OCI-LY3 (cell line): ENCODE data around the gene FAM110A.

Experiments
- H2AFZ ChIP-seq: fragments of 200-600, 300-600 bp; shearing (Covaris generic); 2 replicates; pipeline ENCODE4 v1.6.0; 2014; ENCODE audit warnings: antibody characterized with exemption, low read depth, low read length
- H3K27ac ChIP-seq: fragments of 200-600, 300-600 bp; sonication (generic); 2 replicates; pipeline ENCODE4 v1.5.1; 2014; ENCODE audit warnings: mild to moderate bottlenecking, low read length, moderate library complexity, mixed read lengths
- H3K27me3 ChIP-seq: fragments of 200-600, 300-600 bp; sonication (generic); 2 replicates; pipeline ENCODE4 v1.6.1; 2014; ENCODE audit warnings: low read depth, low read length, mixed read lengths
- H3K36me3 ChIP-seq: fragments of 200-600, 300-600 bp; sonication (generic); replicated peaks from 2 replicates; pipeline ENCODE3; 2014; ENCODE audit warnings: low read depth, low read length, mixed read lengths
- H3K4me1 ChIP-seq: fragments of 300-600, 200-600 bp; sonication (generic); 2 replicates; pipeline ENCODE4 v1.6.1; 2014; ENCODE audit warnings: low read length, mixed read lengths
- H3K4me2 ChIP-seq: fragments of 200-600, 300-600 bp; sonication (generic); 2 replicates; pipeline ENCODE4 v1.6.1; 2014; ENCODE audit warnings: low read length, mixed read lengths
- H3K4me3 ChIP-seq: fragments of 300-600, 200-600 bp; sonication (generic); 2 replicates; pipeline ENCODE4 v1.5.1; 2014; ENCODE audit warnings: antibody characterized with exemption, mild to moderate bottlenecking, low read length, moderate library complexity
- H3K79me2 ChIP-seq: fragments of 300-600, 200-600 bp; shearing (Covaris generic); 2 replicates; pipeline ENCODE4 v1.6.1; 2014; ENCODE audit warnings: mild to moderate bottlenecking, low read length, mixed read lengths
- H3K9ac ChIP-seq: fragments of 300-600, 200-600 bp; shearing (Covaris generic); 2 replicates; pipeline ENCODE4 v1.6.0; 2014; ENCODE audit warnings: mild to moderate bottlenecking, low read length, moderate library complexity
- H3K9me3 ChIP-seq: fragments of 200-600, 300-600 bp; shearing (Covaris generic); 2 replicates; pipeline ENCODE4 v1.6.1; 2014; ENCODE audit warnings: low read length, mixed read lengths; ENCODE audit not compliant: insufficient read depth
- H4K20me1 ChIP-seq: fragments of 200-600, 300-600 bp; sonication (generic); 2 replicates; pipeline ENCODE4 v1.6.1; 2016; ENCODE audit warnings: low read length, mixed read lengths; ENCODE audit not compliant: insufficient read depth
- CTCF ChIP-seq: fragments of 200-600, 300-600 bp; sonication (generic); IDR thresholded peaks from 2 replicates; pipeline ENCODE4 v1.5.1; 2014; ENCODE audit warnings: antibody characterized with exemption, low read length, low read depth
- EZH2phosphoT487 ChIP-seq: fragments of 200-600 bp; shearing (Covaris generic); IDR thresholded peaks from 2 replicates; pipeline ENCODE4 v1.6.1; 2018; ENCODE audit warnings: antibody characterized with exemption, mixed run types, low read depth

Gene FAM110A

GRCh38 chr20:839015-839414 lies 5.5 kb downstream of the FAM110A start:
- Histone ChIP-seq H3K27me3 (no peaks in the 10 kb centered on the region), H3K4me3 (no peak overlapping the region), H3K4me2 (no peak overlapping the region), H3K4me1 (peaks cover 19% of the 10 kb centered on the region), H3K79me2 (peaks cover 42% of the 10 kb centered on the region), H3K9me3 (no peaks in the 10 kb centered on the region), H3K36me3 (no peaks in the 10 kb centered on the region), H3K27ac (no peak overlapping the region), H3K9ac (no peak overlapping the region), H2AFZ (no peak overlapping the region), H4K20me1 (peaks cover 22% of the 10 kb centered on the region; the same call in 1 of the 2 replicates)
- TF ChIP-seq CTCF (no peak), EZH2phosphoT487 (no peak)

GRCh38 chr20:839626-840025 lies 6.1 kb downstream of the FAM110A start:
- Histone ChIP-seq H3K9me3 (no peaks in the 10 kb centered on the region), H3K4me1 (peaks cover 16% of the 10 kb centered on the region), H3K27ac (no peak overlapping the region), H3K4me2 (no peak overlapping the region), H4K20me1 (peaks cover 22% of the 10 kb centered on the region; the same call in 1 of the 2 replicates), H3K27me3 (no peaks in the 10 kb centered on the region), H3K79me2 (peaks cover 36% of the 10 kb centered on the region), H3K9ac (no peak overlapping the region), H3K4me3 (no peak overlapping the region), H2AFZ (no peak overlapping the region), H3K36me3 (no peaks in the 10 kb centered on the region)
- TF ChIP-seq EZH2phosphoT487 (no peak), CTCF (no peak)

GRCh38 chr20:840503-840857 lies 7.0 kb downstream of the FAM110A start:
- no peak overlapping the region for H3K4me3 ChIP-seq
- H3K27ac ChIP-seq = no peak overlapping the region
- H3K79me2 ChIP-seq = peaks cover 29% of the 10 kb centered on the region
- no peaks in the 10 kb centered on the region for H3K9me3 ChIP-seq
- H4K20me1 ChIP-seq = peaks cover 22% of the 10 kb centered on the region; the same call in 1 of the 2 replicates
- H3K36me3 ChIP-seq = peaks cover 2% of the 10 kb centered on the region
- H3K4me2 ChIP-seq = no peak overlapping the region
- TF ChIP-seq CTCF (no peak), EZH2phosphoT487 (no peak)
- H3K9ac ChIP-seq = no peak overlapping the region
- no peak overlapping the region for H2AFZ ChIP-seq
- no peaks in the 10 kb centered on the region for H3K27me3 ChIP-seq
- peaks cover 10% of the 10 kb centered on the region for H3K4me1 ChIP-seq

GRCh38 chr20:840858-841567 lies 7.5 kb downstream of the FAM110A start:
- Histone ChIP-seq H3K36me3 (peaks cover 4% of the 10 kb centered on the region), H3K27ac (no peak overlapping the region), H3K4me2 (no peak overlapping the region), H3K9ac (no peak overlapping the region), H3K4me1 (peaks cover 5% of the 10 kb centered on the region; the same call in 1 of the 2 replicates), H2AFZ (no peak overlapping the region), H3K79me2 (peaks cover 24% of the 10 kb centered on the region), H3K9me3 (no peaks in the 10 kb centered on the region), H4K20me1 (peaks cover 24% of the 10 kb centered on the region; the same call in 1 of the 2 replicates), H3K27me3 (no peaks in the 10 kb centered on the region), H3K4me3 (no peak overlapping the region)
- TF ChIP-seq EZH2phosphoT487 (no peak), CTCF (no peak)
